Bronchial epithelial cell (primary cell): ENCODE results near the gene NCR2. TPM values are rescaled to one million over a fixed set of nuclear protein-coding genes. Genes with fewer than 3 reads are reported as not detected.
A peak's percentile ranks its signal among the peaks of the same experiment; 100 is the strongest.

ENCODE experiments used
- DNase-seq: peaks from one replicate; pipeline ENCODE4 v3.0.0-alpha.2; 2010; ENCODE audit warnings: low read depth
- FAIRE-seq: peaks from 2 replicates; lab custom pipeline; 2011; peaks lifted over from hg19 to GRCh38; lab: Jason Lieb, UNC
- H3K27me3 ChIP-seq: 2 replicates; pipeline ENCODE4 v1.5.1; 2011; ENCODE audit warnings: low read length; ENCODE audit not compliant: control insufficient read depth, insufficient read depth
- H3K36me3 ChIP-seq: 2 replicates; pipeline ENCODE4 v1.5.1; 2011; ENCODE audit warnings: low read length; ENCODE audit not compliant: control insufficient read depth, insufficient read depth
- H3K4me3 ChIP-seq: 2 replicates; pipeline ENCODE4 v1.5.1; 2011; ENCODE audit warnings: mild to moderate bottlenecking, low read depth, low read length, control low read depth
- total RNA-seq: library from RNA; depleted of rRNA; stranded (reverse); fragments of >200 nt; gene quantifications from 2 replicates; pipeline ENCODE4 v1.2.1, GENCODE V29; 2014
- TF ChIP-seq, protein P1 (sequence below): IDR thresholded peaks from 2 replicates; pipeline ENCODE4 v1.5.1; 2011; ENCODE audit warnings: mild to moderate bottlenecking, moderate library complexity, low read length, control low read depth, inconsistent platforms; ENCODE audit not compliant: insufficient read depth, severe bottlenecking

NCR2 gene
- total RNA-seq, 1 donor from 2014 or later, result not detected

DNA sequence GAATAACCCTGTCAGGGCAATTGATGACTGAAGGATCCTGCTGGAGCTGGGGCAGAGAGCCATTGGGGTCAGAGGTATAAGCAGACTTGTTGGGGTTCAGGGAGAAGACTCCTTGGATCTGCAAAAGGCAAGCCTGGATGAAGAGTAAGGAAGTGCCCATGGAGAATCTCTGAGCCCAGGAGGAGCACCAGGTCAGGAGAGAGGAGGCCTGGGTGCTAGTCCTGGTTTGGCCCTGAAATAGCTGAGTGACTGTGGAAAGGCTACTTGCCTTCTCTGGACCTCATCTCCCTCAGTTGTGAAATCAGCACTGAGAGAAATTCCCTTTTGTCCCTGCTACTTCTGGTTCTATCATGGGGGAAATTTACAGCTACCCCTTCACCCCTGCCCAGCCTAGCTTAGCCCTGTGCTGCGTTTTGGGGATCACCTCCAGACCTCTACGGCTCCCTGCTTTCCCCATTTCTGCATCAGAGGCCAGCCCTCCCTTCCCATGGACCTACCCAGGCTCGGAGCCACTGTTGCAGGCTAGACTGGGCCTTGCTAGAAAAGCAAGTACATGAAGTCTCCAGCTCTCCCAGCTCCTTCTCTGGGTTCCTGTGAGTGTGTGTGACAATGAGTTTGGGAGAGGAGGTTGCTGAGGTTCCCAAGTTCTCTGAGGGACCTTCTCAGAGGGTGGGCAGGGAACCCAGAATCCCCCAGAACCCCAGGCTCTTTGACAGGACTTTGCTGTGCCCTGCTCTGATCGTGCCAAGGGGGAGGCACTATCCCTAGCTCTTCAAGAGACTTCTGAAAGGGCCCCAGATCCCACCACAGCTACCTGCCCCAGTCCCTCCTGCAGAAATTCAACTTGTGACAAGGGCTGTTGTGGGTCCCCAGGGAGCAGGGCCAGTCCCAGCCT, 2.3 kb upstream of the NCR2 start:
- TF ChIP-seq, protein P1, sequence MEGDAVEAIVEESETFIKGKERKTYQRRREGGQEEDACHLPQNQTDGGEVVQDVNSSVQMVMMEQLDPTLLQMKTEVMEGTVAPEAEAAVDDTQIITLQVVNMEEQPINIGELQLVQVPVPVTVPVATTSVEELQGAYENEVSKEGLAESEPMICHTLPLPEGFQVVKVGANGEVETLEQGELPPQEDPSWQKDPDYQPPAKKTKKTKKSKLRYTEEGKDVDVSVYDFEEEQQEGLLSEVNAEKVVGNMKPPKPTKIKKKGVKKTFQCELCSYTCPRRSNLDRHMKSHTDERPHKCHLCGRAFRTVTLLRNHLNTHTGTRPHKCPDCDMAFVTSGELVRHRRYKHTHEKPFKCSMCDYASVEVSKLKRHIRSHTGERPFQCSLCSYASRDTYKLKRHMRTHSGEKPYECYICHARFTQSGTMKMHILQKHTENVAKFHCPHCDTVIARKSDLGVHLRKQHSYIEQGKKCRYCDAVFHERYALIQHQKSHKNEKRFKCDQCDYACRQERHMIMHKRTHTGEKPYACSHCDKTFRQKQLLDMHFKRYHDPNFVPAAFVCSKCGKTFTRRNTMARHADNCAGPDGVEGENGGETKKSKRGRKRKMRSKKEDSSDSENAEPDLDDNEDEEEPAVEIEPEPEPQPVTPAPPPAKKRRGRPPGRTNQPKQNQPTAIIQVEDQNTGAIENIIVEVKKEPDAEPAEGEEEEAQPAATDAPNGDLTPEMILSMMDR, result no peak
- peak; percentile 13 for FAIRE-seq
- Histone ChIP-seq H3K4me3 (no peak overlapping the region), H3K27me3 (peaks cover 9% of the 10 kb centered on the region), H3K36me3 (no peaks in the 10 kb centered on the region)
- DNase-seq, result no peak

DNA sequence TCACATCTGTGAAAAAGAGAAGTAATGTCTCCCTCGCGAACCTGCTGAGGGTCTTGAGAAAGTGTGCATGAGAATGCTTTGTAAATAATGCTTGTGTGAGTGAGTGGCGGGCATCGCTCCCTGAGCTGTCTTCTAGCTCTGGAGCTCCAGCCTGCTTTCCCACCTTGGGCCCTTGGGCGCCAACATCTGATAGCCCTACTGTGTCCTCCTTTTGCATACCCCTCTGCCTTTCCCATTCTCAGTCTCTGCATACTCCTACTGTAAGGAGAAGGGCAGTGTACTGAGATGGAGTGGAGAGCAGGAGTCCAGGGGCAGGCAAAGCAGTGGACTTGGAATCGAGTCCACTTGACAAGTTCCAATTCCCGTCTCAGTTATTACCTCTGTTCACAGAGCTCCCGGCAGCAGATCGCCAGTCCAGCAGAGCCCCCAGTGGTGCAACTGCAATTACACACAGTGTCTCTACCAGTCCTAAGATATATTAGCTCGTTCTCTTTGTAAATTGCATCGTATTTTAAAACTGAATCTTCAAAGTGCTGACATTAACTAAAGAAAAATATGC, 847 bp upstream of the NCR2 start:
- no peak for DNase-seq
- Histone ChIP-seq H3K27me3 (peaks cover 4% of the 10 kb centered on the region), H3K36me3 (no peaks in the 10 kb centered on the region), H3K4me3 (no peak overlapping the region)
- no peak for FAIRE-seq
- TF ChIP-seq, protein P1, result no peak

DNA sequence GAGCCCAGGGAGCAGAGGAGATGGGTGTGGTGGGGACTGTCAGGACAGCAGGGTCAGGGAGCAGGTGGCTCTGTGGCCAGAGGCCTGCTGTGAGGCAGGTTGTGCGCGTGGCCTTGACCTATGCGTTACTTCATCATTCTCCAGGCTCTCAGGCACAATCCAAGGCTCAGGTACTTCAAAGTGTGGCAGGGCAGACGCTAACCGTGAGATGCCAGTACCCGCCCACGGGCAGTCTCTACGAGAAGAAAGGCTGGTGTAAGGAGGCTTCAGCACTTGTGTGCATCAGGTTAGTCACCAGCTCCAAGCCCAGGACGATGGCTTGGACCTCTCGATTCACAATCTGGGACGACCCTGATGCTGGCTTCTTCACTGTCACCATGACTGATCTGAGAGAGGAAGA, 535 bp downstream of the NCR2 start:
- no peak for DNase-seq
- H3K36me3 ChIP-seq, result no peaks in the 10 kb centered on the region
- TF ChIP-seq, protein P1, result no peak
- FAIRE-seq, result no peak
- H3K4me3 ChIP-seq, result no peak overlapping the region
- H3K27me3 ChIP-seq, result peaks cover 4% of the 10 kb centered on the region

DNA sequence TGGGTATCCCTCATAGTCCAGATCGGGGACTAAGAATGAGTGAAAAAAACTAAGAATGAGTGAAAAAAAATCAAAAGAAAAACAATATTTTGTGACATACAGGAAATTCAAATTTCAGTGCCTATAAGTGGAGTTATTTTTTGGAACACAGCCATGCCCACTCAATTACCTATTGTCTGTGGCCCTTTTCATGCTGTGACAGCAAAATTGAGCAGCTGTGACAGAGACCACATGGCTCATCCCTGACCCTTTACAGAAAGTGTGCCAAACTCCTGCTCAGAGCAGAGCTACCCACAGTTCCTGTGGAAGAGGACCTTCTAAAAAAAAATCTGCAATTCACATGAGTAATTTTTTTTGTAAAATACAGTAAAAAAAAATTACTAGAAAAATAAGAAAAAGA, 1.4 kb downstream of the NCR2 start:
- DNase-seq (no peak), FAIRE-seq (no peak)
- TF ChIP-seq, protein P1, result no peak
- Histone ChIP-seq H3K4me3 (no peak overlapping the region), H3K36me3 (no peaks in the 10 kb centered on the region), H3K27me3 (peaks cover 6% of the 10 kb centered on the region)

DNA sequence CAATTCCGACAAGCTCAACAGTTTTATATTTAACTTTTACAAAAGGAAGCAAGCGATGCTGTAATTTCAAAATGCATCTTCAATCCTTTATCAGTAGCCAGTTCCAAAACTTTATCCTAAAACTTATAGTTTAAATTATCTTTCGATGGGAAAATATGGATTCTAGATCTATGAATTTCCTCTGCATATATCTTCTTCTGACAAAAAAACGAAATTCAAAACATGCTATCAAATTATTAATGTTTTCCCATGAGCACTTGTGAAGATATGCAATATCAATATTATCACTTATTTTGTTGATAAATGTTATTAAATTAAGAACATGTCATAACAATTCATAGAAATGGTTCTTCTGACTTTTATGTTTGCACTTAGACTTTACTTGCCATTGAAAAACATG, 2.3 kb downstream of the NCR2 start:
- DNase-seq, result no peak
- Histone ChIP-seq H3K27me3 (peaks cover 4% of the 10 kb centered on the region), H3K4me3 (no peak overlapping the region), H3K36me3 (no peaks in the 10 kb centered on the region)
- FAIRE-seq, result no peak
- TF ChIP-seq, protein P1, result no peak
